ENCODE data around the gene DDX10.

GRCh38 chr11:108960501-108960900 is 295.6 kb downstream of the DDX10 start:
- TF ChIP-seq CTCF (optimal IDR thresholded peaks at IDR 0.05 in 1 of 3, IDR thresholded peaks at IDR 0.05 in 1 of 3, conservative IDR thresholded peaks at IDR 0.05 in 1 of 3; ENCODE audit: extremely low read depth in 1 of 3, insufficient read depth in 2 of 3, low read length in 3 of 3) (no peak), EZH2 (IDR thresholded peaks at IDR 0.05; ENCODE audit: low read length) (no peak)
